SK-N-MC (cell line): ENCODE measurements around the gene RASSF3.

Source experiments
- EZH2 ChIP-seq: fragments of 200-600 bp; sonication (generic); IDR thresholded peaks from one replicate; pipeline ENCODE4 v1.6.1; 2017; ENCODE audit warnings: antibody characterized with exemption
- POLR2AphosphoS5 ChIP-seq: IDR thresholded peaks from 2 replicates; pipeline ENCODE4 v1.6.1; 2012; ENCODE audit warnings: mild to moderate bottlenecking, low read depth, low read length, borderline replicate concordance

- TF ChIP-seq EZH2, result no peak
- no peak for TF ChIP-seq POLR2AphosphoS5
These were observed 64.2 kb downstream of the RASSF3 start for GRCh38 chr12:64674367-64674922.
